HCT116 (cell line): Measurements from ENCODE around the gene BICRAL. TPM values are rescaled to one million over a fixed set of nuclear protein-coding genes. Genes with fewer than 3 reads are reported as not detected.
A peak's percentile ranks its signal among the peaks of the same experiment; 100 is the strongest.

Source experiments
- ATAC-seq: fragments of 200-7000 bp; cut with Tn5 transposase; 2 replicates; pipeline ENCODE4 v1.9.1; 2020; ENCODE audit warnings: mild to moderate bottlenecking, moderate library complexity
- BruUV-seq: library from RNA; stranded (reverse); fragments of 400-500 nt; replicated peaks from 2 replicates; lab custom pipeline; 2021; lab: Mats Ljungman, UMichigan
- CTCF ChIA-PET: fragments of 300-600 bp; sonication (Branson Sonifier 250); formaldehyde crosslinking; loops from one replicate; lab custom pipeline; 2021; ENCODE audit warnings: antibody characterized with exemption; lab: Charles Lee
- POLR2A ChIA-PET: fragments of 300-600, 350-600 bp; sonication (Branson Sonifier 250); formaldehyde crosslinking; loops from one replicate; lab custom pipeline; 2021; ENCODE audit warnings: antibody characterized with exemption; lab: Charles Lee
- RAD21 ChIA-PET, 2 experiments: fragments of 300-600 bp; sonication (Branson Sonifier 250); formaldehyde crosslinking; loops; one replicate each; lab custom pipeline; 2023; ENCODE audit warnings: low total read pairs in 2 of 2; ENCODE audit not compliant: uncharacterized antibody in 2 of 2, unreplicated experiment in 2 of 2, low non-redundant PET in 1 of 2; lab: Charles Lee
- DNase-seq: peaks from one replicate; pipeline ENCODE4 v3.0.0-alpha.2; 2010; ENCODE audit warnings: low read depth, low spot score
- H2AFZ ChIP-seq: fragments of 200-600 bp; shearing (Covaris generic), sonication (generic); 2 replicates; pipeline ENCODE4 v1.6.1; 2017; ENCODE audit warnings: low read depth, mixed run types, mixed read lengths, antibody characterized with exemption, low read length; ENCODE audit not compliant: poor library complexity, severe bottlenecking
- H3K27ac ChIP-seq: 2 replicates; pipeline ENCODE4 v1.5.1; 2012; ENCODE audit warnings: low read depth, low read length
- H3K27me3 ChIP-seq: fragments of 200-600 bp; sonication (generic); 2 replicates; pipeline ENCODE4 v1.6.1; 2016; ENCODE audit warnings: mixed run types, low read length, mixed read lengths; ENCODE audit not compliant: insufficient read depth
- H3K36me3 ChIP-seq, 2 experiments: fragments of 200-500 bp in 1 of 2; fragments of 200-600 bp in 1 of 2; sonication (Bioruptor generic) in 1 of 2; sonication (generic) in 1 of 2; 2 replicates each; pipeline versions ENCODE4 v1.5.1 to v1.6.1; 2014 to 2016; ENCODE audit warnings: low read length in 2 of 2, inconsistent platforms in 1 of 2, mixed read lengths in 1 of 2, mixed run types in 1 of 2; ENCODE audit not compliant: insufficient read depth in 2 of 2, control insufficient read depth in 1 of 2
- H3K4me1 ChIP-seq, 2 experiments: fragments of 200-600 bp in 1 of 2; sonication (generic) in 1 of 2; 2 replicates each; pipeline versions ENCODE4 v1.5.1 to v1.6.1; 2012 to 2017; ENCODE audit warnings: low read length in 2 of 2, inconsistent platforms in 1 of 2, mild to moderate bottlenecking in 1 of 2, mixed read lengths in 1 of 2, mixed run types in 1 of 2, moderate library complexity in 1 of 2; ENCODE audit not compliant: insufficient read depth in 2 of 2, control insufficient read depth in 1 of 2
- H3K4me2 ChIP-seq: fragments of 200-600 bp; sonication (generic); 2 replicates; pipeline ENCODE4 v1.6.1; 2017; ENCODE audit warnings: mixed run types, low read length, mixed read lengths
- H3K4me3 ChIP-seq, 2 experiments: fragments of 200-600 bp in 1 of 2; sonication (generic) in 1 of 2; replicated peaks in 1 of 2; 2 replicates each; pipeline ENCODE4 v1.5.1; 2011 to 2016; ENCODE audit warnings: low read length in 2 of 2, control low read depth in 1 of 2, low read depth in 1 of 2, mild to moderate bottlenecking in 1 of 2, mixed read lengths in 1 of 2, mixed run types in 1 of 2
- H3K79me2 ChIP-seq: fragments of 200-600 bp; sonication (generic); 2 replicates; pipeline ENCODE4 v1.6.1; 2017; ENCODE audit warnings: mild to moderate bottlenecking, mixed run types, low read length, moderate library complexity, mixed read lengths; ENCODE audit not compliant: insufficient read depth
- H3K9ac ChIP-seq: fragments of 200-600 bp; sonication (generic); 2 replicates; pipeline ENCODE4 v1.6.1; 2016; ENCODE audit warnings: low read length, mixed read lengths
- H3K9me2 ChIP-seq: fragments of 200-600 bp; sonication (generic), shearing (Covaris generic); 2 replicates; pipeline ENCODE4 v1.6.1; 2017; ENCODE audit warnings: mixed run types, mild to moderate bottlenecking, moderate library complexity; ENCODE audit not compliant: insufficient read depth
- H3K9me3 ChIP-seq, 2 experiments: fragments of 200-500 bp in 1 of 2; fragments of 200-600 bp in 1 of 2; sonication (Bioruptor generic) in 1 of 2; sonication (generic) in 1 of 2; 2 replicates each; pipeline ENCODE4 v1.6.1; 2014 to 2017; ENCODE audit warnings: low read length in 2 of 2, mixed read lengths in 2 of 2, inconsistent platforms in 1 of 2, low read depth in 1 of 2, mild to moderate bottlenecking in 1 of 2, mixed run types in 1 of 2, moderate library complexity in 1 of 2; ENCODE audit not compliant: control insufficient read depth in 1 of 2, insufficient read depth in 1 of 2
- H4K20me1 ChIP-seq: fragments of 200-600 bp; sonication (generic), shearing (Covaris generic); 2 replicates; pipeline ENCODE4 v1.6.1; 2017; ENCODE audit warnings: mixed run types, mild to moderate bottlenecking, moderate library complexity; ENCODE audit not compliant: insufficient read depth
- CEBPB ChIP-seq: IDR thresholded peaks from 2 replicates; pipeline ENCODE4 v1.6.1; 2012; ENCODE audit warnings: low read depth
- EGR1 ChIP-seq: IDR thresholded peaks from 2 replicates; pipeline ENCODE4 v1.6.1; 2012; ENCODE audit warnings: low read depth
- ELF1 ChIP-seq: IDR thresholded peaks from 2 replicates; pipeline ENCODE4 v1.6.1; 2012; ENCODE audit warnings: low read depth, borderline replicate concordance
- EZH2 ChIP-seq: fragments of 200-600 bp; sonication (generic); IDR thresholded peaks from 2 replicates; pipeline ENCODE4 v1.6.1; 2017; ENCODE audit warnings: antibody characterized with exemption, mixed run types
- EZH2phosphoT487 ChIP-seq: fragments of 200-600 bp; IDR thresholded peaks from 2 replicates; pipeline ENCODE4 v1.6.1; 2018; ENCODE audit warnings: antibody characterized with exemption, borderline replicate concordance
- FOSL1 ChIP-seq: IDR thresholded peaks from 2 replicates; pipeline ENCODE4 v1.6.1; 2012; ENCODE audit warnings: low read depth
- JUND ChIP-seq: IDR thresholded peaks from 2 replicates; pipeline ENCODE4 v1.6.1; 2012
- POLR2A ChIP-seq: IDR thresholded peaks from 2 replicates; pipeline ENCODE4 v1.7.0; 2011; ENCODE audit warnings: borderline replicate concordance; ENCODE audit not compliant: insufficient read depth, insufficient read length; ENCODE audit errors: extremely low read depth
- RAD21 ChIP-seq: IDR thresholded peaks from 2 replicates; pipeline ENCODE4 v1.6.1; 2012; ENCODE audit warnings: low read depth, mild to moderate bottlenecking
- REST ChIP-seq: IDR thresholded peaks from 2 replicates; pipeline ENCODE4 v1.6.1; 2012; ENCODE audit warnings: low read depth
- SIN3A ChIP-seq: IDR thresholded peaks from 2 replicates; pipeline ENCODE4 v1.6.1; 2012; ENCODE audit warnings: low read depth
- SP1 ChIP-seq: IDR thresholded peaks from 2 replicates; pipeline ENCODE4 v1.6.1; 2012; ENCODE audit warnings: low read depth
- TCF7L2 ChIP-seq: IDR thresholded peaks from 2 replicates; pipeline ENCODE4 v1.7.0; 2011; ENCODE audit warnings: borderline replicate concordance, inconsistent platforms; ENCODE audit not compliant: insufficient read depth, insufficient read length; ENCODE audit errors: extremely low read depth
- ZFX ChIP-seq: fragments of 450-650 bp; IDR thresholded peaks from 2 replicates; pipeline ENCODE4 v1.6.1; 2017
- ZNF274 ChIP-seq: fragments of 200-500 bp; sonication (Bioruptor generic); IDR thresholded peaks from 2 replicates; pipeline ENCODE4 v1.6.1; 2014; ENCODE audit warnings: mild to moderate bottlenecking, low read depth, low read length, inconsistent platforms
- intact Hi-C: fragments of 100-400 bp; cut with micrococcal nuclease; formaldehyde crosslinking; loops from 2 replicates; pipeline ENCODE4 v1.10.0; 2022
- total RNA-seq: library from RNA; stranded (reverse); gene quantifications from one replicate; pipeline ENCODE4 v1.2.1, GENCODE V29; 2021; ENCODE audit not compliant: unreplicated experiment
- TF ChIP-seq, protein P1 (sequence below): IDR thresholded peaks from 2 replicates; pipeline ENCODE4 v1.6.1; 2011; ENCODE audit warnings: mild to moderate bottlenecking, low read length, moderate library complexity; ENCODE audit not compliant: insufficient replicate concordance; ENCODE audit errors: extremely low read depth
- TF ChIP-seq, protein P2 (sequence below), 3 experiments: fragments of 200-600 bp in 1 of 3; sonication (generic) in 1 of 3; IDR thresholded peaks in 2 of 3; conservative IDR thresholded peaks in 1 of 3; 2 replicates each; pipeline ENCODE4 v1.5.1; 2012 to 2017; ENCODE audit warnings: low read depth in 2 of 3, low read length in 2 of 3, antibody characterized with exemption in 1 of 3, borderline replicate concordance in 1 of 3, control low read depth in 1 of 3, mild to moderate bottlenecking in 1 of 3, mixed read lengths in 1 of 3, mixed run types in 1 of 3, moderate library complexity in 1 of 3; ENCODE audit not compliant: insufficient read depth in 1 of 3
- TF ChIP-seq, protein P3 (sequence below): IDR thresholded peaks from 2 replicates; pipeline ENCODE4 v1.6.1; 2012

Gene BICRAL
- total RNA-seq, 1 experiment from 2014 or later = 14.9 TPM

GRCh38 chr6:42879372-42880239 is 97.8 kb downstream of the BICRAL start, which contains the start of gene RPL7L1:
RPL7L1 (plus strand) TSS chr6:42879616; CDS start chr6:42879911, 295 bp downstream.
- ChIA-PET POLR2A (interaction anchor here (0.8 to 1.5 kb wide), 12 partner anchors 11 to 831 kb away, joined by 3 to 15 read pairs (median 4); partner anchors contain the start of genes BICRAL, PPP2R5D, TBCC and UBR2), RAD21 (interaction anchor here in 1 of 2 experiments (0.5 kb wide), 1 partner anchor 761 kb away, joined by 5 read pairs; no protein-coding TSS in a partner anchor), CTCF (interaction anchor here (1.8 kb wide), 1 partner anchor 218 kb away, joined by 13 read pairs; no protein-coding TSS in a partner anchor)
- DNase-seq (peak; percentile 83), ATAC-seq (peak; percentile 90)
- peak within 1 kb of the TSS; percentile 90 for H3K4me2 ChIP-seq
- BruUV-seq = TSS peak; percentile 98
- H3K4me3 ChIP-seq = peak within 1 kb of the TSS; percentile 86 to 99
- H3K79me2 ChIP-seq = peaks cover 49% of the 10 kb centered on the region
- no peaks in the 10 kb centered on the region for H3K9me3 ChIP-seq
- H3K36me3 ChIP-seq = peaks cover 18 to 32% of the 10 kb centered on the region in 2 experiments
- intact Hi-C loops = loop anchor here (5.0 to 10.0 kb wide), 2 partner anchors 152 to 655 kb away; no protein-coding TSS in a partner anchor
- no peaks in the 10 kb centered on the region for H3K9me2 ChIP-seq
- peak within 1 kb of the TSS; percentile 93 for H3K9ac ChIP-seq
- H4K20me1 ChIP-seq = no peaks in the 10 kb centered on the region
- H2AFZ ChIP-seq = peak within 1 kb of the TSS; percentile 44
- H3K4me1 ChIP-seq = peaks cover 0 to 18% of the 10 kb centered on the region in 2 experiments; a peak in 2 of 4 replicates
- H3K27ac ChIP-seq = peak within 1 kb of the TSS; percentile 79
- no peaks in the 10 kb centered on the region for H3K27me3 ChIP-seq
- no peak for TF ChIP-seq CEBPB
- no peak for TF ChIP-seq EGR1
- TF ChIP-seq FOSL1 = no peak; the same call in 1 of the 2 replicates
- TF ChIP-seq REST = no peak
- no peak for TF ChIP-seq TCF7L2
- peak; percentile 37; the same call in 1 of the 2 replicates for TF ChIP-seq SP1
- TF ChIP-seq, protein P1, sequence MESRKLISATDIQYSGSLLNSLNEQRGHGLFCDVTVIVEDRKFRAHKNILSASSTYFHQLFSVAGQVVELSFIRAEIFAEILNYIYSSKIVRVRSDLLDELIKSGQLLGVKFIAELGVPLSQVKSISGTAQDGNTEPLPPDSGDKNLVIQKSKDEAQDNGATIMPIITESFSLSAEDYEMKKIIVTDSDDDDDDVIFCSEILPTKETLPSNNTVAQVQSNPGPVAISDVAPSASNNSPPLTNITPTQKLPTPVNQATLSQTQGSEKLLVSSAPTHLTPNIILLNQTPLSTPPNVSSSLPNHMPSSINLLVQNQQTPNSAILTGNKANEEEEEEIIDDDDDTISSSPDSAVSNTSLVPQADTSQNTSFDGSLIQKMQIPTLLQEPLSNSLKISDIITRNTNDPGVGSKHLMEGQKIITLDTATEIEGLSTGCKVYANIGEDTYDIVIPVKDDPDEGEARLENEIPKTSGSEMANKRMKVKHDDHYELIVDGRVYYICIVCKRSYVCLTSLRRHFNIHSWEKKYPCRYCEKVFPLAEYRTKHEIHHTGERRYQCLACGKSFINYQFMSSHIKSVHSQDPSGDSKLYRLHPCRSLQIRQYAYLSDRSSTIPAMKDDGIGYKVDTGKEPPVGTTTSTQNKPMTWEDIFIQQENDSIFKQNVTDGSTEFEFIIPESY = no peak
- TF ChIP-seq ZNF274 = no peak
- TF ChIP-seq, protein P2, sequence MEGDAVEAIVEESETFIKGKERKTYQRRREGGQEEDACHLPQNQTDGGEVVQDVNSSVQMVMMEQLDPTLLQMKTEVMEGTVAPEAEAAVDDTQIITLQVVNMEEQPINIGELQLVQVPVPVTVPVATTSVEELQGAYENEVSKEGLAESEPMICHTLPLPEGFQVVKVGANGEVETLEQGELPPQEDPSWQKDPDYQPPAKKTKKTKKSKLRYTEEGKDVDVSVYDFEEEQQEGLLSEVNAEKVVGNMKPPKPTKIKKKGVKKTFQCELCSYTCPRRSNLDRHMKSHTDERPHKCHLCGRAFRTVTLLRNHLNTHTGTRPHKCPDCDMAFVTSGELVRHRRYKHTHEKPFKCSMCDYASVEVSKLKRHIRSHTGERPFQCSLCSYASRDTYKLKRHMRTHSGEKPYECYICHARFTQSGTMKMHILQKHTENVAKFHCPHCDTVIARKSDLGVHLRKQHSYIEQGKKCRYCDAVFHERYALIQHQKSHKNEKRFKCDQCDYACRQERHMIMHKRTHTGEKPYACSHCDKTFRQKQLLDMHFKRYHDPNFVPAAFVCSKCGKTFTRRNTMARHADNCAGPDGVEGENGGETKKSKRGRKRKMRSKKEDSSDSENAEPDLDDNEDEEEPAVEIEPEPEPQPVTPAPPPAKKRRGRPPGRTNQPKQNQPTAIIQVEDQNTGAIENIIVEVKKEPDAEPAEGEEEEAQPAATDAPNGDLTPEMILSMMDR (IDR thresholded peaks at IDR 0.05 in 2 of 3, conservative IDR thresholded peaks at IDR 0.05 in 1 of 3; ENCODE audit: borderline replicate concordance in 1 of 3, insufficient read depth in 1 of 3, low read depth in 2 of 3, low read length in 2 of 3) = no peak
- TF ChIP-seq EZH2phosphoT487 = no peak
- TF ChIP-seq ZFX = peak; percentile 21; the same call in 1 of the 2 replicates
- no peak for TF ChIP-seq EZH2
- peak; percentile 67; the same call in 1 of the 2 replicates for TF ChIP-seq ELF1
- peak; percentile 79 for TF ChIP-seq SIN3A
- TF ChIP-seq, protein P3, sequence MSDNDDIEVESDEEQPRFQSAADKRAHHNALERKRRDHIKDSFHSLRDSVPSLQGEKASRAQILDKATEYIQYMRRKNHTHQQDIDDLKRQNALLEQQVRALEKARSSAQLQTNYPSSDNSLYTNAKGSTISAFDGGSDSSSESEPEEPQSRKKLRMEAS = peak; percentile 91
- TF ChIP-seq RAD21 = no peak
- peak; percentile 63 for TF ChIP-seq POLR2A
- TF ChIP-seq JUND = no peak
